ENCODE data around the gene RMRP.
A peak's percentile ranks its signal among the peaks of the same experiment; 100 is the strongest.
"Not testable (repeated sequence)": the region's sequence is repeated elsewhere in the genome, so short reads cannot be mapped to it uniquely, and the experiment has no call there.

RMRP gene

GRCh38 chr9:35646153-35646532 lies 11.7 kb downstream of the RMRP start (continued):
- no peak for TF ChIP-seq ZNF513 (tag by site-specific recombination; IDR thresholded peaks at IDR 0.05)
- TF ChIP-seq ZNF202 (tag by site-specific recombination; IDR thresholded peaks at IDR 0.05; ENCODE audit: borderline replicate concordance): no peak
- TF ChIP-seq ZNF473 (tag by site-specific recombination; IDR thresholded peaks at IDR 0.05): no peak
- no peak for TF ChIP-seq OVOL3 (tag by site-specific recombination; IDR thresholded peaks at IDR 0.05)
- no peak for TF ChIP-seq ZNF76 (tag by site-specific recombination; IDR thresholded peaks at IDR 0.05; ENCODE audit: borderline replicate concordance, low read depth)
- no peak for TF ChIP-seq ZNF354C (tag by site-specific recombination; IDR thresholded peaks at IDR 0.05; ENCODE audit: borderline replicate concordance, low read depth)

- not testable (repeated sequence) for H3K9me3 ChIP-seq (ENCODE audit: control insufficient read depth, insufficient read depth, low read depth, low read length); H3K4me1 ChIP-seq (ENCODE audit: control insufficient read depth, insufficient read depth, low read length); H3K36me3 ChIP-seq (ENCODE audit: control insufficient read depth in 2 of 2, insufficient read depth in 1 of 2, low read length in 2 of 2); H3K27ac ChIP-seq (ENCODE audit: extremely low read depth, low read depth, low read length)
- H3K4me3 ChIP-seq (ENCODE audit: low read depth, low read length): peak overlapping the region; percentile 62
- POLR2A ChIA-PET: interaction anchor here (0.5 to 4.5 kb wide), 5 partner anchors 12 to 86 kb away, joined by 3 to 41 read pairs (median 5); partner anchors contain the start of genes ARHGEF39, CCDC107, CREB3 and RMRP
- CTCF ChIA-PET: interaction anchor here (0.6 to 4.8 kb wide), 25 partner anchors 10 to 593 kb away, joined by 3 to 74 read pairs (median 4); partner anchors contain the start of genes ARHGEF39, CCDC107 and RMRP
These were observed 12.1 kb downstream of the RMRP start for GRCh38 chr9:35645736-35646135.

GRCh38 chr9:35643046-35643445 lies 14.8 kb downstream of the RMRP start:
- CTCF ChIA-PET: interaction anchor here (1.4 kb wide), 1 partner anchor 32 kb away, joined by 6 read pairs; no protein-coding TSS in a partner anchor
- H3K36me3 ChIP-seq (ENCODE audit: control insufficient read depth in 2 of 2, insufficient read depth in 1 of 2, low read length in 2 of 2): no peaks in the 10 kb centered on the region
- POLR2A ChIA-PET: no interaction called here
- H3K27ac ChIP-seq (ENCODE audit: extremely low read depth, low read depth, low read length): no peak overlapping the region
- no peak overlapping the region for H3K4me3 ChIP-seq (ENCODE audit: low read depth, low read length)
- H3K9me3 ChIP-seq (ENCODE audit: control insufficient read depth, insufficient read depth, low read depth, low read length): no peaks in the 10 kb centered on the region
- no peaks in the 10 kb centered on the region for H3K4me1 ChIP-seq (ENCODE audit: control insufficient read depth, insufficient read depth, low read length)
- TF ChIP-seq ZNF488 (tag by site-specific recombination; IDR thresholded peaks at IDR 0.05) (no peak), BCL11B (tag by site-specific recombination; IDR thresholded peaks at IDR 0.05; ENCODE audit: low read depth) (no peak), ZNF658 (tag by site-specific recombination; IDR thresholded peaks at IDR 0.05) (no peak), ZNF391 (tag by site-specific recombination; IDR thresholded peaks at IDR 0.05; ENCODE audit: borderline replicate concordance, low read depth) (no peak), PRDM6 (tag by site-specific recombination; IDR thresholded peaks at IDR 0.05) (no peak), ZNF114 (tag by site-specific recombination; IDR thresholded peaks at IDR 0.05) (no peak), ZNF776 (tag by site-specific recombination; IDR thresholded peaks at IDR 0.05; ENCODE audit: borderline replicate concordance) (no peak), TSHZ1 (tag by site-specific recombination; IDR thresholded peaks at IDR 0.05; ENCODE audit: borderline replicate concordance) (no peak), GLIS1 (tag by site-specific recombination; IDR thresholded peaks at IDR 0.05) (no peak), ZNF292 (tag by site-specific recombination; IDR thresholded peaks at IDR 0.05; ENCODE audit: borderline replicate concordance, low read depth) (no peak), ZSCAN5A (tag by site-specific recombination; IDR thresholded peaks at IDR 0.05) (no peak), ZNF223 (tag by site-specific recombination; IDR thresholded peaks at IDR 0.05) (no peak), PATZ1 (tag by site-specific recombination; IDR thresholded peaks at IDR 0.05) (no peak), ZNF501 (tag by site-specific recombination; IDR thresholded peaks at IDR 0.05) (no peak)

All from HEK293 (cell line).